ENCODE measurements around the gene RBM19. TPM values are rescaled to one million over a fixed set of nuclear protein-coding genes. Genes with fewer than 3 reads are reported as not detected.

RBM19 gene
- total RNA-seq (ENCODE audit: low replicate concordance): 17.1 and 22.6 TPM in 2 replicates

DNA sequence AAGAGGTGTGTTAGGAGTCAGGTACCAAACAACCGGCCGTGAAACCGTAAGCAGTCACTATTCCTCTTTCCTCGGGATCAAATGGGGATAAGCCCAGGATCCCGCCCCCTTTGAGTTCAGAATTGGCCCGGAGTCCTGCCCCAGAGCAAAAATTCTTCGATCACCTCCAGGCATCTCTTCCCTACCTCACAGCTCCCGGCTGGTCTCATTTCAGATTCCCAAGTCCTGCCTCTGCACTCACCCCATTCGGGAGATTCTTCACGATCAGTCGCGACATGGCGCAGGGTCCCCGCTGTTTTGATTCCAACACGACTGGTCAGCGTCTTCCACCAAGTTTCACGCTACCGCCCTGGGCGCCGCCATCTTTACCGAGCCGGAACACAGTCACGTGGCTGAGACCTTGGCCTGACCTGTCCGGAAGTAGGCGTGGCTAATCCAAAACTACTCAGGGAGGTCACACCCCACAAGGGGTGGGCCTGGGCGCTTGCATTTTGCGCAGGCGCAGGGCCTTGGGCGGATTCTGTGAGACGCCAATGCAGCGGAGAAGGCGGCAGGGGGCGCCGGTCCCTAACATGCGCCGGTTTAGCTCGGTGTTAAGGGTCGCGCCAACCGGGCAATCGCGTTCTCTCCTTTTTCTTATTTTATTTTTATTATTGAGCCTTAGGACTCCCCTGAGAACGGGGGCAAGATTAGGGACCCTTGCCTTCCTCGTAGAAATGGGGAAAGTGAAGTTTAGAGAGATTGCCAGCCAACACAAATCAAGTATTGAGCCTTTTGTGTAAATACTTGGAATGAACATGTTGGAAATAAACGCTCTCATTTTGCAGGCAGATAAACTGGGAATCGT, at the start of gene RBM19:
Gene RBM19, minus strand, starts transcription at position 375 of the 847 bp plus-strand sequence. Its CDS starts 98 bp downstream, at position 277.
- peak; percentile 98 for DNase-seq (ENCODE audit: low read depth)
- TF ChIP-seq, protein P1, sequence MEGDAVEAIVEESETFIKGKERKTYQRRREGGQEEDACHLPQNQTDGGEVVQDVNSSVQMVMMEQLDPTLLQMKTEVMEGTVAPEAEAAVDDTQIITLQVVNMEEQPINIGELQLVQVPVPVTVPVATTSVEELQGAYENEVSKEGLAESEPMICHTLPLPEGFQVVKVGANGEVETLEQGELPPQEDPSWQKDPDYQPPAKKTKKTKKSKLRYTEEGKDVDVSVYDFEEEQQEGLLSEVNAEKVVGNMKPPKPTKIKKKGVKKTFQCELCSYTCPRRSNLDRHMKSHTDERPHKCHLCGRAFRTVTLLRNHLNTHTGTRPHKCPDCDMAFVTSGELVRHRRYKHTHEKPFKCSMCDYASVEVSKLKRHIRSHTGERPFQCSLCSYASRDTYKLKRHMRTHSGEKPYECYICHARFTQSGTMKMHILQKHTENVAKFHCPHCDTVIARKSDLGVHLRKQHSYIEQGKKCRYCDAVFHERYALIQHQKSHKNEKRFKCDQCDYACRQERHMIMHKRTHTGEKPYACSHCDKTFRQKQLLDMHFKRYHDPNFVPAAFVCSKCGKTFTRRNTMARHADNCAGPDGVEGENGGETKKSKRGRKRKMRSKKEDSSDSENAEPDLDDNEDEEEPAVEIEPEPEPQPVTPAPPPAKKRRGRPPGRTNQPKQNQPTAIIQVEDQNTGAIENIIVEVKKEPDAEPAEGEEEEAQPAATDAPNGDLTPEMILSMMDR (IDR thresholded peaks at IDR 0.05; ENCODE audit: insufficient read depth, low read length): peak; percentile 89
- peak within 1 kb of the TSS; percentile 95 for H3K4me3 ChIP-seq (ENCODE audit: low read depth, low read length)

GRCh38 chr12:114015851-114016250, 49.7 kb upstream of the RBM19 start:
- H3K4me3 ChIP-seq (ENCODE audit: low read depth, low read length): no peak overlapping the region
- DNase-seq (ENCODE audit: low read depth): no peak
- TF ChIP-seq, protein P1 (IDR thresholded peaks at IDR 0.05; ENCODE audit: insufficient read depth, low read length): no peak

- DNase-seq (ENCODE audit: low read depth): peak; percentile 19
- TF ChIP-seq, protein P1 (IDR thresholded peaks at IDR 0.05; ENCODE audit: insufficient read depth, low read length): no peak
- H3K4me3 ChIP-seq (ENCODE audit: low read depth, low read length): no peak overlapping the region
Measured at GRCh38 chr12:114013575-114014345, 47.6 kb upstream of the RBM19 start.

DNA sequence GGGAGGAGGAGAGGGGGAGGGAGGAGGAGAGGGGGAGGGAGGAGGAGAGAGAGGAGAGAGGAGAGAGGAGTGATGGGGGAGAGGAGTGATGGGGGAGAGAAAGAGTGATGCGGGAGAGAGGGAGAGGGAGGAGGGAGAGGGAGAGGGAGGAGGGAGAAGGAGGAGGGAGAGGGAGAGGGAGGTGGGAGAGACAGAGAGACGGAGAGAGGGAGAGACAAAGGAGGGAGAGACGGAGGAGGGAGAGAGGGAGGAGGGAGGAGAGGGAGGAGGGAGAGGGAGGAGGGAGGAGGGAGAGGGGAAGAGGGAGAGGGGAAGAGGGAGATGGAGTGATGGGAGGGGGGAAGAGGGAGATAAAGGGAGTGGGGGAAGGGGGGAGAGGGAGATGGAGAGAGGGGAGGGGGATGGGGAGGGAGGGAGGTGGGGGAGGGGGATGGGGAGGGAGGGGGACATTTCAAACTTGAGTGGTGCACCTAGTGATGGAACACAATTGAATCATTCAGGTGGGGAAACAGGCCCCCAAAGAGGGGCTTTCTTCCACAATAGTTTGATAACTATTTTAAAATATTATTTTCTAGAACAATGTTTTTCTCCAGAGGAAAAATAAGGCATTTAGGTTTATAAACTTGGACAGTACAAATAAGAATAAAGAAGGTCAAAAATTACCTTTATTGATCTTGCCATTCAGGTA, 46.8 kb upstream of the RBM19 start:
- H3K4me3 ChIP-seq (ENCODE audit: low read depth, low read length): no peak overlapping the region
- DNase-seq (ENCODE audit: low read depth): no peak
- TF ChIP-seq, protein P1 (IDR thresholded peaks at IDR 0.05; ENCODE audit: insufficient read depth, low read length): no peak

- DNase-seq (ENCODE audit: low read depth): no peak
- no peak overlapping the region for H3K4me3 ChIP-seq (ENCODE audit: low read depth, low read length)
- TF ChIP-seq, protein P1 (IDR thresholded peaks at IDR 0.05; ENCODE audit: insufficient read depth, low read length): no peak
Measured at GRCh38 chr12:114011711-114012110, 45.6 kb upstream of the RBM19 start.

All from fibroblast of the aortic adventitia (primary cell).